HepG2 (cell line): ENCODE measurements around the gene TCAP. TPM values are rescaled to one million over a fixed set of nuclear protein-coding genes. Genes with fewer than 3 reads are reported as not detected.

Experiments
- ARNT2 ChIP-seq: sonication (generic); formaldehyde crosslinking; IDR thresholded peaks from 2 replicates; pipeline ENCODE4 v1.8.0; 2022; ENCODE audit warnings: mild to moderate bottlenecking, low read depth, missing genetic modification reagents, moderate library complexity
- CREB1 ChIP-seq, 2 experiments: fragments of 450-650 bp in 1 of 2; IDR thresholded peaks; 2 replicates each; pipeline ENCODE4 v1.6.1; 2016 to 2017; ENCODE audit warnings: control low read depth in 1 of 2, mild to moderate bottlenecking in 1 of 2, missing compliant biosample characterization in 1 of 2, missing genetic modification characterization in 1 of 2
- DPF2 ChIP-seq: sonication (generic); formaldehyde crosslinking; IDR thresholded peaks from 2 replicates; pipeline ENCODE4 v1.4.0; 2020; ENCODE audit warnings: mild to moderate bottlenecking, low read depth, missing genetic modification reagents, borderline replicate concordance
- ELF3 ChIP-seq: IDR thresholded peaks from 2 replicates; pipeline ENCODE4 v1.6.1; 2016; ENCODE audit warnings: missing genetic modification reagents, missing compliant biosample characterization
- GATAD2A ChIP-seq: IDR thresholded peaks from 2 replicates; pipeline ENCODE4 v1.6.1; 2016
- HOXA3 ChIP-seq: sonication (generic); formaldehyde crosslinking; IDR thresholded peaks from 2 replicates; pipeline ENCODE4 v1.5.0; 2020; ENCODE audit warnings: missing genetic modification reagents
- IKZF1 ChIP-seq: fragments of 450-650 bp; IDR thresholded peaks from 2 replicates; pipeline ENCODE4 v1.7.1; 2016
- LBX2 ChIP-seq: sonication (generic); formaldehyde crosslinking; IDR thresholded peaks from 2 replicates; pipeline ENCODE4 v1.5.0; 2020; ENCODE audit warnings: missing genetic modification reagents, mild to moderate bottlenecking, borderline replicate concordance
- MNT ChIP-seq: fragments of 450-650 bp; IDR thresholded peaks from 2 replicates; pipeline ENCODE4 v1.6.1; 2016
- MTERF4 ChIP-seq: sonication (generic); formaldehyde crosslinking; IDR thresholded peaks from 2 replicates; pipeline ENCODE4 v1.8.0; 2023; ENCODE audit warnings: mild to moderate bottlenecking, missing genetic modification reagents
- MTF2 ChIP-seq: sonication (generic); formaldehyde crosslinking; IDR thresholded peaks from 2 replicates; pipeline ENCODE4 v1.5.0; 2020; ENCODE audit warnings: missing genetic modification reagents, borderline replicate concordance
- NCOA2 ChIP-seq: sonication (generic); formaldehyde crosslinking; IDR thresholded peaks from 2 replicates; pipeline ENCODE4 v1.8.0; 2022; ENCODE audit warnings: inconsistent platforms
- NFYC ChIP-seq: IDR thresholded peaks from 2 replicates; pipeline ENCODE4 v1.6.1; 2016; ENCODE audit warnings: missing genetic modification reagents, missing compliant biosample characterization
- NR2F1 ChIP-seq, 2 experiments: fragments of 450-650 bp in 1 of 2; formaldehyde crosslinking in 1 of 2; IDR thresholded peaks; 2 replicates each; pipeline versions ENCODE4 v1.5.0 to v1.6.1; 2016 to 2020; ENCODE audit warnings: mild to moderate bottlenecking in 1 of 2, missing compliant biosample characterization in 1 of 2, missing genetic modification reagents in 1 of 2, moderate library complexity in 1 of 2
- NR2F2 ChIP-seq: IDR thresholded peaks from 2 replicates; pipeline ENCODE4 v1.6.1; 2012; ENCODE audit warnings: low read depth, inconsistent platforms, borderline replicate concordance
- POLR2A ChIP-seq, 2 experiments: IDR thresholded peaks; 2 replicates each; pipeline ENCODE4 v1.6.1; 2011; ENCODE audit warnings: low read depth in 2 of 2, low read length in 2 of 2, mild to moderate bottlenecking in 1 of 2, moderate library complexity in 1 of 2; ENCODE audit not compliant: insufficient read depth in 1 of 2
- SMAD3 ChIP-seq: sonication (generic); formaldehyde crosslinking; IDR thresholded peaks from 2 replicates; pipeline ENCODE4 v1.4.0; 2020; ENCODE audit warnings: missing genetic modification reagents
- SP2 ChIP-seq: sonication (generic); formaldehyde crosslinking; IDR thresholded peaks from 2 replicates; pipeline ENCODE4 v1.5.1; 2020; ENCODE audit warnings: mild to moderate bottlenecking, missing genetic modification reagents
- SRSF9 ChIP-seq: fragments of 200-400 bp; formaldehyde crosslinking; IDR thresholded peaks from 2 replicates; pipeline ENCODE4 v1.6.1; 2018; ENCODE audit warnings: borderline replicate concordance, mild to moderate bottlenecking, low read depth, low read length; ENCODE audit not compliant: insufficient read depth, poor library complexity, severe bottlenecking
- TBL1XR1 ChIP-seq: fragments of 150-350 bp; IDR thresholded peaks from 2 replicates; pipeline ENCODE4 v1.6.1; 2014; ENCODE audit warnings: borderline replicate concordance, low read length; ENCODE audit not compliant: partially characterized antibody
- TERF1 ChIP-seq: sonication (generic); formaldehyde crosslinking; IDR thresholded peaks from 2 replicates; pipeline ENCODE4 v1.8.0; 2022; ENCODE audit warnings: mild to moderate bottlenecking, missing genetic modification reagents, moderate library complexity
- ZBTB38 ChIP-seq: sonication (generic); formaldehyde crosslinking; IDR thresholded peaks from 2 replicates; pipeline ENCODE4 v1.5.1; 2020; ENCODE audit warnings: mild to moderate bottlenecking, missing genetic modification reagents
- ZFP36L1 ChIP-seq: sonication (generic); formaldehyde crosslinking; IDR thresholded peaks from 2 replicates; pipeline ENCODE4 v1.8.0; 2022; ENCODE audit warnings: mild to moderate bottlenecking, missing genetic modification reagents, moderate library complexity
- ZFP62 ChIP-seq: sonication (generic); formaldehyde crosslinking; IDR thresholded peaks from 2 replicates; pipeline ENCODE4 v1.4.0; 2020; ENCODE audit warnings: missing genetic modification reagents
- ZKSCAN5 ChIP-seq: sonication (generic); formaldehyde crosslinking; IDR thresholded peaks from 2 replicates; pipeline ENCODE4 v1.5.1; 2020; ENCODE audit warnings: mild to moderate bottlenecking, missing genetic modification reagents
- ZNF263 ChIP-seq: sonication (generic); formaldehyde crosslinking; IDR thresholded peaks from 2 replicates; pipeline ENCODE4 v1.4.0; 2020; ENCODE audit warnings: missing genetic modification reagents
- ZNF264 ChIP-seq: sonication (generic); formaldehyde crosslinking; IDR thresholded peaks from 2 replicates; pipeline ENCODE4 v1.4.0; 2020; ENCODE audit warnings: missing genetic modification reagents
- ZNF549 ChIP-seq: sonication (generic); formaldehyde crosslinking; IDR thresholded peaks from 2 replicates; pipeline ENCODE4 v1.5.0; 2020; ENCODE audit warnings: missing genetic modification reagents
- ZNF552 ChIP-seq: sonication (generic); formaldehyde crosslinking; IDR thresholded peaks from 2 replicates; pipeline ENCODE4 v1.9.0; 2022; ENCODE audit warnings: missing genetic modification reagents, mild to moderate bottlenecking, borderline replicate concordance
- ZNF740 ChIP-seq: sonication (generic); formaldehyde crosslinking; IDR thresholded peaks from 2 replicates; pipeline ENCODE4 v1.4.0; 2020; ENCODE audit warnings: missing genetic modification reagents
- ZSCAN30 ChIP-seq: sonication (generic); formaldehyde crosslinking; IDR thresholded peaks from 2 replicates; pipeline ENCODE4 v1.5.0; 2020; ENCODE audit warnings: mild to moderate bottlenecking, missing genetic modification reagents
- polyA plus RNA-seq, 8 experiments: library from polyadenylated mRNA; depleted of rRNA in 3 of 8; stranded (reverse) in 7 of 8; unstranded in 1 of 8; fragments of >200 nt; fragmentation: Illumina TruSeq in 4 of 8; extraction: Trizol in 4 of 8; gene quantifications; 2 replicates each; pipeline versions ENCODE4 v1.2.1 to v1.2.3, GENCODE V29; 2011 to 2016; ENCODE audit warnings: low read depth in 4 of 8, missing spikeins in 1 of 8, mixed read lengths in 1 of 8; ENCODE audit not compliant: insufficient read depth in 1 of 8
- total RNA-seq, 5 experiments: library from RNA; depleted of rRNA; stranded (reverse); fragments of >200 nt; fragmentation: Illumina TruSeq; extraction: Trizol; gene quantifications; 2 replicates each; pipeline ENCODE4 v1.2.3, GENCODE V29; 2016; ENCODE audit warnings: low read depth in 1 of 5

Gene TCAP
- total and polyA plus RNA-seq, 2 of the 13 experiments (the other 11 are each of a cell fraction or from before 2014, with no cell fraction given), result 0.24 to 0.65 TPM

- TF ChIP-seq ELF3 (CRISPR knock-in tag) (no peak; the same call in 1 of the 2 replicates), MNT (no peak), POLR2A (IDR thresholded peaks at IDR 0.05; ENCODE audit: insufficient read depth in 1 of 2, low read depth in 2 of 2, low read length in 2 of 2) (peak; percentile 53 to 73), SMAD3 (no peak), MTF2 (CRISPR knock-in tag) (no peak), ZBTB38 (peak; percentile 37; the same call in 1 of the 2 replicates), NFYC (peak; percentile 46; the same call in 1 of the 2 replicates), HOXA3 (CRISPR knock-in tag) (no peak), NCOA2 (peak; percentile 38; the same call in 1 of the 2 replicates), GATAD2A (CRISPR knock-in tag) (peak; percentile 41; the same call in 1 of the 2 replicates), TERF1 (CRISPR knock-in tag) (no peak), ZKSCAN5 (CRISPR knock-in tag) (no peak), ZNF263 (CRISPR knock-in tag) (peak; percentile 86), SP2 (CRISPR knock-in tag) (no peak), ZNF552 (no peak; the same call in 1 of the 2 replicates), ZNF549 (CRISPR knock-in tag) (no peak), CREB1 (IDR thresholded peaks at IDR 0.05) (no peak), CREB1 (CRISPR knock-in tag; IDR thresholded peaks at IDR 0.05) (no peak), LBX2 (CRISPR knock-in tag) (no peak), TBL1XR1 (no peak), SRSF9 (no peak), ARNT2 (CRISPR knock-in tag) (no peak), ZFP62 (CRISPR knock-in tag) (no peak), ZSCAN30 (no peak), ZNF740 (CRISPR knock-in tag) (no peak), NR2F1 (CRISPR knock-in tag; IDR thresholded peaks at IDR 0.05) (no peak), ZNF264 (no peak), IKZF1 (no peak), DPF2 (CRISPR knock-in tag) (no peak), NR2F2 (no peak), ZFP36L1 (CRISPR knock-in tag) (no peak), MTERF4 (CRISPR knock-in tag) (no peak)
Observed at GRCh38 chr17:39699818-39700147, 34.6 kb downstream of the TCAP start, which contains the start of gene ERBB2 (continued).
